ENCODE measurements around the gene CAPN6.

Gene CAPN6

DNA sequence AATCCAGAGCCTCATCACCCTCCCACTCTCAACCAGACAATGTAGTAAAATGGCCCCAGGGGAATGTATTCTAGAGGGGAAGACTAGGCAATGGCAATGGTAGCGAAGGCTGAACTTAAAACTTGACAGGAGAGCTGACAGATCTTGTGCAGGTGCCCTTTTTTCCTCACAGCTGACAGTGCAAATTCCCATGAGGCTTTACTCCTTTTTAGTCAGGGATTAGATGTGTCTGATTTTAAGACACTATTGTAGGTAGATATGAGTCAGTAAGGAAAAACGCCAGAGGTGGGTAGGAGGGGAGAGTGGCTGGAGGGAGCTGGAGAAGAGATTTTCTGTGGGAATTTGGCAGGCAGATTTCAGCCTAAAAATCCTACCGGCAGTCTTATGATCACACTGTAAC lies 10.7 kb downstream of the CAPN6 start:
- H3K14ac ChIP-seq (ENCODE audit: low read length), result no peak overlapping the region
- no peak overlapping the region for H2BK120ac ChIP-seq (ENCODE audit: low read depth, low read length)
- H3K4ac ChIP-seq (ENCODE audit: low read length), result no peak overlapping the region
- H3K27ac ChIP-seq (replicated peaks; ENCODE audit: low read length), result no peak overlapping the region
- no peak overlapping the region for H3K18ac ChIP-seq (ENCODE audit: low read length)
- H3K9ac ChIP-seq (ENCODE audit: low read depth, low read length, poor library complexity), result no peak overlapping the region
- no peak overlapping the region for H2BK12ac ChIP-seq (ENCODE audit: low read length)
- no peak overlapping the region for H2AFZ ChIP-seq (ENCODE audit: low read length)
- no peak overlapping the region for H4K8ac ChIP-seq (ENCODE audit: low read depth, low read length)
- no peak overlapping the region for H3K4me2 ChIP-seq (ENCODE audit: insufficient read depth, low read length, poor library complexity, severe bottlenecking)
- no peaks in the 10 kb centered on the region for H3K36me3 ChIP-seq (replicated peaks in 1 of 2; ENCODE audit: control insufficient read depth in 2 of 2, insufficient read depth in 2 of 2, low read length in 2 of 2)
- no peak overlapping the region for H4K91ac ChIP-seq (ENCODE audit: low read depth, low read length, poor library complexity)
- no peaks in the 10 kb centered on the region for H3K79me1 ChIP-seq (ENCODE audit: low read depth, low read length)
- peaks cover 0 to 9% (median 0%) of the 10 kb centered on the region in 3 experiments for H3K27me3 ChIP-seq (ENCODE audit: control insufficient read depth in 3 of 3, insufficient read depth in 3 of 3, low read depth in 1 of 3, low read length in 3 of 3)
- no peak overlapping the region for H2AK5ac ChIP-seq (ENCODE audit: low read depth, low read length)
- no peak for DNase-seq (ENCODE audit: low spot score)
- H2BK15ac ChIP-seq (ENCODE audit: low read length), result no peak overlapping the region
- H2BK5ac ChIP-seq (ENCODE audit: low read length), result no peak overlapping the region
- H3K9me3 ChIP-seq (replicated peaks in 1 of 2; ENCODE audit: control insufficient read depth in 2 of 2, insufficient read depth in 1 of 2, low read depth in 1 of 2, low read length in 2 of 2), result no peaks in the 10 kb centered on the region
- WGBS, 2 donors (ENCODE audit: extremely low coverage in 2 of 2, insufficient read length in 2 of 2, insufficient replicate concordance in 1 of 2), result no CpG with 5 or more reads among the region's 3 CpGs
- peaks cover 0 to 3% of the 10 kb centered on the region in 2 donors for H3K4me1 ChIP-seq (ENCODE audit: control insufficient read depth in 2 of 2, insufficient read depth in 1 of 2, low read depth in 1 of 2, low read length in 2 of 2)
- H3K23ac ChIP-seq (ENCODE audit: low read depth, low read length, poor library complexity), result no peak overlapping the region
- no peak overlapping the region for H3K4me3 ChIP-seq (ENCODE audit: low read length in 2 of 2)

- no peak overlapping the region for H3K4ac ChIP-seq (ENCODE audit: low read length)
- DNase-seq (ENCODE audit: low spot score), result no peak
- no peak overlapping the region for H4K91ac ChIP-seq (ENCODE audit: low read depth, low read length, poor library complexity)
- no peak overlapping the region for H2BK5ac ChIP-seq (ENCODE audit: low read length)
- no peak overlapping the region for H3K18ac ChIP-seq (ENCODE audit: low read length)
- H2AK5ac ChIP-seq (ENCODE audit: low read depth, low read length), result no peak overlapping the region
- H2BK12ac ChIP-seq (ENCODE audit: low read length), result no peak overlapping the region
- H3K4me3 ChIP-seq (ENCODE audit: low read length in 2 of 2), result no peak overlapping the region
- H3K27ac ChIP-seq (replicated peaks; ENCODE audit: low read length), result no peak overlapping the region
- H2AFZ ChIP-seq (ENCODE audit: low read length), result no peak overlapping the region
- H3K14ac ChIP-seq (ENCODE audit: low read length), result no peak overlapping the region
- H3K27me3 ChIP-seq (ENCODE audit: control insufficient read depth in 3 of 3, insufficient read depth in 3 of 3, low read depth in 1 of 3, low read length in 3 of 3), result peaks cover 0 to 9% (median 0%) of the 10 kb centered on the region in 3 experiments
- H3K4me1 ChIP-seq (ENCODE audit: control insufficient read depth in 2 of 2, insufficient read depth in 1 of 2, low read depth in 1 of 2, low read length in 2 of 2), result peaks cover 0 to 3% of the 10 kb centered on the region in 2 donors
- no peaks in the 10 kb centered on the region for H3K79me1 ChIP-seq (ENCODE audit: low read depth, low read length)
- H3K23ac ChIP-seq (ENCODE audit: low read depth, low read length, poor library complexity), result no peak overlapping the region
- no CpG with 5 or more reads among the region's 3 CpGs for WGBS, 2 donors (ENCODE audit: extremely low coverage in 2 of 2, insufficient read length in 2 of 2, insufficient replicate concordance in 1 of 2)
- no peak overlapping the region for H3K4me2 ChIP-seq (ENCODE audit: insufficient read depth, low read length, poor library complexity, severe bottlenecking)
- no peaks in the 10 kb centered on the region for H3K36me3 ChIP-seq (replicated peaks in 1 of 2; ENCODE audit: control insufficient read depth in 2 of 2, insufficient read depth in 2 of 2, low read length in 2 of 2)
- H2BK15ac ChIP-seq (ENCODE audit: low read length), result no peak overlapping the region
- H4K8ac ChIP-seq (ENCODE audit: low read depth, low read length), result no peak overlapping the region
- no peaks in the 10 kb centered on the region for H3K9me3 ChIP-seq (replicated peaks in 1 of 2; ENCODE audit: control insufficient read depth in 2 of 2, insufficient read depth in 1 of 2, low read depth in 1 of 2, low read length in 2 of 2)
- no peak overlapping the region for H3K9ac ChIP-seq (ENCODE audit: low read depth, low read length, poor library complexity)
- no peak overlapping the region for H2BK120ac ChIP-seq (ENCODE audit: low read depth, low read length)
These were observed 12.6 kb downstream of the CAPN6 start for GRCh38 chrX:111257733-111258132.

GRCh38 chrX:111254896-111255693 lies 15.2 kb downstream of the CAPN6 start:
- Histone ChIP-seq H3K27ac (replicated peaks; ENCODE audit: low read length) (no peak overlapping the region), H2BK12ac (ENCODE audit: low read length) (no peak overlapping the region), H3K36me3 (replicated peaks in 1 of 2; ENCODE audit: control insufficient read depth in 2 of 2, insufficient read depth in 2 of 2, low read length in 2 of 2) (no peaks in the 10 kb centered on the region), H3K9me3 (replicated peaks in 1 of 2; ENCODE audit: control insufficient read depth in 2 of 2, insufficient read depth in 1 of 2, low read depth in 1 of 2, low read length in 2 of 2) (no peaks in the 10 kb centered on the region), H3K27me3 (ENCODE audit: control insufficient read depth in 3 of 3, insufficient read depth in 3 of 3, low read depth in 1 of 3, low read length in 3 of 3) (peaks cover 0 to 4% (median 0%) of the 10 kb centered on the region in 3 experiments), H3K4ac (ENCODE audit: low read length) (no peak overlapping the region), H3K4me3 (ENCODE audit: low read length in 2 of 2) (no peak overlapping the region), H3K14ac (ENCODE audit: low read length) (no peak overlapping the region), H4K8ac (ENCODE audit: low read depth, low read length) (no peak overlapping the region), H2AFZ (ENCODE audit: low read length) (no peak overlapping the region), H3K4me2 (ENCODE audit: insufficient read depth, low read length, poor library complexity, severe bottlenecking) (no peak overlapping the region), H2AK5ac (ENCODE audit: low read depth, low read length) (no peak overlapping the region), H4K91ac (ENCODE audit: low read depth, low read length, poor library complexity) (no peak overlapping the region), H2BK15ac (ENCODE audit: low read length) (no peak overlapping the region), H2BK5ac (ENCODE audit: low read length) (no peak overlapping the region), H3K4me1 (ENCODE audit: control insufficient read depth in 2 of 2, insufficient read depth in 1 of 2, low read depth in 1 of 2, low read length in 2 of 2) (no peaks in the 10 kb centered on the region), H3K9ac (ENCODE audit: low read depth, low read length, poor library complexity) (no peak overlapping the region), H2BK120ac (ENCODE audit: low read depth, low read length) (no peak overlapping the region), H3K23ac (ENCODE audit: low read depth, low read length, poor library complexity) (no peak overlapping the region), H3K18ac (ENCODE audit: low read length) (no peak overlapping the region), H3K79me1 (ENCODE audit: low read depth, low read length) (no peaks in the 10 kb centered on the region)
- DNase-seq (ENCODE audit: low spot score), result no peak
- no CpG with 5 or more reads among the region's 7 CpGs for WGBS, 2 donors (ENCODE audit: extremely low coverage in 2 of 2, insufficient read length in 2 of 2, insufficient replicate concordance in 1 of 2)

DNA sequence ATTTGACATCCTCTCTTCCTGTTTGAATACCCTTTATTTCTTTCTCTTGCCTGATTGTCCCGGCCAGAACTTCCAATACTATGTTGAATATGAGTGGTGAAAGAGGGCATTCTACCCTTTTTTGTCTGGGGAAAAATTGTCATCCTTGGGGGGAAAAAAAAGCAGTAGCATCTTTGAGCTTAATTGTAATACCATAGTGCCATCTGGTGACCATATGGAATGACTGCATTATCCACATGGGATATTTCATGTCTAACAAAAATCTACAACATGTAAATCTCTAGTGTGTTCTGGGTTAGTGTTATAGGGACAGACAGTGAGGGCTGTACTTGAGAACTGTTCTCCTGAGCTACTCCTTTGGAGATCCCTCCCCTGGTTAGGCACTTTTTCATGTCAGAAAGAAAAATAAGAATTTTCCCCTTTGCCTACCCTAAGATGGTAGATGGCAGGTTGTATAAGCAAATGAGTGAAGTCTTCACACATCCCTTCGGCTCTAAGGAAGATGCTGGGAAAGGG lies 26.0 kb downstream of the CAPN6 start:
- no peak for DNase-seq (ENCODE audit: low spot score)
- no peak overlapping the region for H2BK120ac ChIP-seq (ENCODE audit: low read depth, low read length)
- WGBS, 2 donors (ENCODE audit: extremely low coverage in 2 of 2, insufficient read length in 2 of 2, insufficient replicate concordance in 1 of 2), result no CpG with 5 or more reads among the region's 2 CpGs

More for the DNA sequence above, 26.0 kb downstream of the CAPN6 start:
- no peak overlapping the region for H3K23ac ChIP-seq (ENCODE audit: low read depth, low read length, poor library complexity)
- no peak overlapping the region for H2BK5ac ChIP-seq (ENCODE audit: low read length)
- H2BK12ac ChIP-seq (ENCODE audit: low read length), result no peak overlapping the region
- no peaks in the 10 kb centered on the region for H3K79me1 ChIP-seq (ENCODE audit: low read depth, low read length)
- H3K14ac ChIP-seq (ENCODE audit: low read length), result no peak overlapping the region
- no peak overlapping the region for H3K9ac ChIP-seq (ENCODE audit: low read depth, low read length, poor library complexity)
- H3K18ac ChIP-seq (ENCODE audit: low read length), result no peak overlapping the region
- H3K4me2 ChIP-seq (ENCODE audit: insufficient read depth, low read length, poor library complexity, severe bottlenecking), result no peak overlapping the region
- H2AFZ ChIP-seq (ENCODE audit: low read length), result no peak overlapping the region
- no peak overlapping the region for H3K27ac ChIP-seq (replicated peaks; ENCODE audit: low read length)
- no peak overlapping the region for H2BK15ac ChIP-seq (ENCODE audit: low read length)
- H3K9me3 ChIP-seq (replicated peaks in 1 of 2; ENCODE audit: control insufficient read depth in 2 of 2, insufficient read depth in 1 of 2, low read depth in 1 of 2, low read length in 2 of 2), result no peaks in the 10 kb centered on the region
- H3K4me3 ChIP-seq (ENCODE audit: low read length in 2 of 2), result no peak overlapping the region
- peaks cover 0 to 6% of the 10 kb centered on the region in 2 donors for H3K36me3 ChIP-seq (replicated peaks in 1 of 2; ENCODE audit: control insufficient read depth in 2 of 2, insufficient read depth in 2 of 2, low read length in 2 of 2)
- no peaks in the 10 kb centered on the region for H3K4me1 ChIP-seq (ENCODE audit: control insufficient read depth in 2 of 2, insufficient read depth in 1 of 2, low read depth in 1 of 2, low read length in 2 of 2)
- no peak overlapping the region for H4K91ac ChIP-seq (ENCODE audit: low read depth, low read length, poor library complexity)
- H2AK5ac ChIP-seq (ENCODE audit: low read depth, low read length), result no peak overlapping the region
- peaks cover 0 to 16% (median 0%) of the 10 kb centered on the region in 3 experiments for H3K27me3 ChIP-seq (ENCODE audit: control insufficient read depth in 3 of 3, insufficient read depth in 3 of 3, low read depth in 1 of 3, low read length in 3 of 3)
- H3K4ac ChIP-seq (ENCODE audit: low read length), result no peak overlapping the region
- no peak overlapping the region for H4K8ac ChIP-seq (ENCODE audit: low read depth, low read length)

All from neuronal stem cell (in vitro differentiated cells).